HEK293 (cell line): ENCODE measurements around the gene CACNA1G.

Experiments
- CTCF ChIP-seq: fragments of 450-650 bp; formaldehyde crosslinking; IDR thresholded peaks from 2 replicates; pipeline ENCODE4 v1.5.1; 2016; ENCODE audit warnings: missing biosample characterization, missing genetic modification characterization
- PRDM6 ChIP-seq: fragments of 450-650 bp; formaldehyde crosslinking; IDR thresholded peaks from 2 replicates; pipeline ENCODE4 v1.5.1; 2017; ENCODE audit warnings: missing biosample characterization, missing genetic modification characterization
- SCRT2 ChIP-seq: fragments of 450-650 bp; formaldehyde crosslinking; IDR thresholded peaks from 2 replicates; pipeline ENCODE4 v1.5.1; 2016; ENCODE audit warnings: missing biosample characterization, missing genetic modification characterization
- ZBTB7A ChIP-seq: fragments of 450-650 bp; formaldehyde crosslinking; IDR thresholded peaks from 2 replicates; pipeline ENCODE4 v1.5.1; 2016; ENCODE audit warnings: low read depth, missing biosample characterization, missing genetic modification characterization
- ZFP37 ChIP-seq: fragments of 450-650 bp; formaldehyde crosslinking; IDR thresholded peaks from 2 replicates; pipeline ENCODE4 v1.5.1; 2016; ENCODE audit warnings: missing biosample characterization, missing genetic modification characterization
- ZNF10 ChIP-seq: fragments of 450-650 bp; formaldehyde crosslinking; IDR thresholded peaks from 2 replicates; pipeline ENCODE4 v1.5.1; 2017; ENCODE audit warnings: missing biosample characterization, missing genetic modification characterization
- ZNF146 ChIP-seq: fragments of 450-650 bp; formaldehyde crosslinking; IDR thresholded peaks from 2 replicates; pipeline ENCODE4 v1.5.1; 2016; ENCODE audit warnings: missing biosample characterization, missing genetic modification characterization
- ZNF274 ChIP-seq, 2 experiments: fragments of 200-500 bp in 1 of 2; fragments of 450-650 bp in 1 of 2; sonication (Bioruptor generic) in 1 of 2; formaldehyde crosslinking in 1 of 2; IDR thresholded peaks; 2 replicates each; pipeline versions ENCODE4 v1.5.1 to v1.6.1; 2014 to 2016; ENCODE audit warnings: borderline replicate concordance in 1 of 2, inconsistent platforms in 1 of 2, low read length in 1 of 2, missing biosample characterization in 1 of 2, missing genetic modification characterization in 1 of 2
- ZNF423 ChIP-seq: fragments of 450-650 bp; formaldehyde crosslinking; IDR thresholded peaks from 2 replicates; pipeline ENCODE4 v1.5.1; 2016; ENCODE audit warnings: missing biosample characterization, missing genetic modification characterization
- ZNF792 ChIP-seq: fragments of 450-650 bp; formaldehyde crosslinking; IDR thresholded peaks from 2 replicates; pipeline ENCODE4 v1.5.1; 2016; ENCODE audit warnings: missing biosample characterization, missing genetic modification characterization
- ZNF830 ChIP-seq: fragments of 450-650 bp; IDR thresholded peaks from 2 replicates; pipeline ENCODE4 v1.5.0; 2018; ENCODE audit warnings: missing biosample characterization, missing genetic modification characterization, low read depth, mild to moderate bottlenecking, moderate library complexity

GRCh38 chr17:50603340-50603739 lies 42.8 kb downstream of the CACNA1G start:
- TF ChIP-seq SCRT2 (tag by site-specific recombination) (no peak), ZNF830 (tag by site-specific recombination) (no peak), ZNF423 (tag by site-specific recombination) (no peak), ZNF10 (tag by site-specific recombination) (no peak), ZNF274 (IDR thresholded peaks at IDR 0.05; ENCODE audit: low read length) (no peak), ZNF274 (tag by site-specific recombination; IDR thresholded peaks at IDR 0.05; ENCODE audit: borderline replicate concordance) (no peak), CTCF (tag by site-specific recombination) (no peak), ZBTB7A (tag by site-specific recombination) (no peak), ZNF792 (tag by site-specific recombination) (no peak), ZFP37 (tag by site-specific recombination) (no peak), ZNF146 (tag by site-specific recombination) (no peak), PRDM6 (tag by site-specific recombination) (no peak)
